Type B pancreatic cell (in vitro differentiated cells): ENCODE measurements around the gene ATG5. TPM values are rescaled to one million over a fixed set of nuclear protein-coding genes. Genes with fewer than 3 reads are reported as not detected.
"Not testable (repeated sequence)": the region's sequence is repeated elsewhere in the genome, so short reads cannot be mapped to it uniquely, and the experiment has no call there.

ENCODE experiments used
- DNase-seq: peaks from one replicate; pipeline ENCODE4 v3.0.0; 2021; ENCODE audit warnings: mixed read lengths; ENCODE audit not compliant: unreplicated experiment; ENCODE audit errors: extremely low spot score
- H3K27ac Mint-ChIP-seq: 2 replicates; pipeline ENCODE4 v1.8.0; 2021; ENCODE audit warnings: mild to moderate bottlenecking, mixed read lengths
- H3K27me3 Mint-ChIP-seq: 2 replicates; pipeline ENCODE4 v1.8.0; 2021; ENCODE audit warnings: mixed read lengths
- H3K36me3 Mint-ChIP-seq: 2 replicates; pipeline ENCODE4 v1.8.0; 2021; ENCODE audit warnings: mixed read lengths
- H3K4me1 Mint-ChIP-seq: one replicate; pipeline ENCODE4 v1.8.0; 2021; ENCODE audit warnings: mixed read lengths; ENCODE audit not compliant: unreplicated experiment
- H3K4me3 Mint-ChIP-seq: 2 replicates; pipeline ENCODE4 v1.8.0; 2021; ENCODE audit warnings: mild to moderate bottlenecking, mixed read lengths
- H3K9me3 Mint-ChIP-seq: 2 replicates; pipeline ENCODE4 v1.8.0; 2021; ENCODE audit warnings: mixed read lengths
- total RNA-seq: library from RNA; stranded (reverse); gene quantifications from 2 replicates; pipeline ENCODE4 v1.2.1, GENCODE V29; 2021; ENCODE audit warnings: low replicate concordance
- TF ChIP-seq, protein P1 (sequence below): fragments of 200-600 bp; sonication (generic); conservative IDR thresholded peaks from 2 replicates; pipeline ENCODE4 v1.5.0; 2021; ENCODE audit warnings: antibody characterized with exemption, mild to moderate bottlenecking

ATG5 gene
- total RNA-seq, 1 donor from 2014 or later = 27.8 TPM

DNA sequence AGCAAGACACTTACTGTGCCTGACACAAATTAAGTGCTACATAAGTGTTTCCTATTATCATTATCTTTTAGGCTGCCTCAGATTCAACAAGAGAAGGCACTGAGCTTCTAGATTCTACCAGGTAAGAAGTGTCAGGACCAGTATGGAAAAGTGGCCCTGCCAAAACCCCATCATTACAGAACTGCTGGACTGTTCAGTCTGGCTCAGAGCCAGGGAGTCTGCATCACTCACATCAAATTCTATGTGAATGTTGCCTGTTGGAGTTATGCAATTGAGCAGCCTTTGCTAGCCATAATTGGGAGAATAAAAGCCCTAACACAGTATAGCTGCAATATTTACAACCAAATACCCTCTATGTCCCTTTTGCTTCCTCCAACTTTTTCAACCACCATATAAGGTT is 70.9 kb downstream of the ATG5 start:
- no peak overlapping the region for H3K4me3 Mint-ChIP-seq
- H3K27ac Mint-ChIP-seq = no peak overlapping the region
- H3K27me3 Mint-ChIP-seq = no peaks in the 10 kb centered on the region
- TF ChIP-seq, protein P1, sequence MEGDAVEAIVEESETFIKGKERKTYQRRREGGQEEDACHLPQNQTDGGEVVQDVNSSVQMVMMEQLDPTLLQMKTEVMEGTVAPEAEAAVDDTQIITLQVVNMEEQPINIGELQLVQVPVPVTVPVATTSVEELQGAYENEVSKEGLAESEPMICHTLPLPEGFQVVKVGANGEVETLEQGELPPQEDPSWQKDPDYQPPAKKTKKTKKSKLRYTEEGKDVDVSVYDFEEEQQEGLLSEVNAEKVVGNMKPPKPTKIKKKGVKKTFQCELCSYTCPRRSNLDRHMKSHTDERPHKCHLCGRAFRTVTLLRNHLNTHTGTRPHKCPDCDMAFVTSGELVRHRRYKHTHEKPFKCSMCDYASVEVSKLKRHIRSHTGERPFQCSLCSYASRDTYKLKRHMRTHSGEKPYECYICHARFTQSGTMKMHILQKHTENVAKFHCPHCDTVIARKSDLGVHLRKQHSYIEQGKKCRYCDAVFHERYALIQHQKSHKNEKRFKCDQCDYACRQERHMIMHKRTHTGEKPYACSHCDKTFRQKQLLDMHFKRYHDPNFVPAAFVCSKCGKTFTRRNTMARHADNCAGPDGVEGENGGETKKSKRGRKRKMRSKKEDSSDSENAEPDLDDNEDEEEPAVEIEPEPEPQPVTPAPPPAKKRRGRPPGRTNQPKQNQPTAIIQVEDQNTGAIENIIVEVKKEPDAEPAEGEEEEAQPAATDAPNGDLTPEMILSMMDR = no peak
- no peak for DNase-seq
- H3K9me3 Mint-ChIP-seq = no peaks in the 10 kb centered on the region
- H3K4me1 Mint-ChIP-seq = peaks cover 40% of the 10 kb centered on the region
- peaks cover 8% of the 10 kb centered on the region for H3K36me3 Mint-ChIP-seq

DNA sequence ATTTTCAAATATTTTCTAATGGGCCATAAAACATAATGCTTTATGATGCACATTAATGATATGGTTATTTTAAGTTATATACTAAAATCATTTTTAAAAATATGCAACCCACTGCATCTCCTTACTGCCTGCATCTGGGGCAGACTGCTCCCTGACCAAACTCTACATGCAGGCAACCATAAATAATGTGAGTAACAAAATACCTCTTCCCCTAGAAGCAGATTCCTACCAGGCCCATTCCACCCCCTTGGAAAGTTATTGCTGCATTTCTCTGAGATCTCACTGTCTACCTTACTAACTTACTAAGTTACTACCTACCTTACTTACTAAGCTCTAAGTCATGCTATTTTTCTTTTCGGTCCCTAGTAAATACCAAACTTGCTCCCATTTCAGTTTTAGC is 71.8 kb downstream of the ATG5 start:
- peaks cover 8% of the 10 kb centered on the region for H3K36me3 Mint-ChIP-seq
- H3K27ac Mint-ChIP-seq = no peak overlapping the region
- H3K27me3 Mint-ChIP-seq = no peaks in the 10 kb centered on the region

GRCh38 chr6:106253172-106253571 is 72.4 kb downstream of the ATG5 start:
- Mint-ChIP-seq H3K4me1 (peaks cover 39% of the 10 kb centered on the region), H3K9me3 (no peaks in the 10 kb centered on the region), H3K36me3 (peaks cover 8% of the 10 kb centered on the region), H3K4me3 (no peak overlapping the region), H3K27ac (no peak overlapping the region), H3K27me3 (no peaks in the 10 kb centered on the region)
- no peak for DNase-seq
- TF ChIP-seq, protein P1 = no peak

More for the DNA sequence above, 71.8 kb downstream of the ATG5 start:
- peaks cover 40% of the 10 kb centered on the region for H3K4me1 Mint-ChIP-seq
- H3K4me3 Mint-ChIP-seq = no peak overlapping the region
- H3K9me3 Mint-ChIP-seq = no peaks in the 10 kb centered on the region
- no peak for DNase-seq
- TF ChIP-seq, protein P1 = no peak

DNA sequence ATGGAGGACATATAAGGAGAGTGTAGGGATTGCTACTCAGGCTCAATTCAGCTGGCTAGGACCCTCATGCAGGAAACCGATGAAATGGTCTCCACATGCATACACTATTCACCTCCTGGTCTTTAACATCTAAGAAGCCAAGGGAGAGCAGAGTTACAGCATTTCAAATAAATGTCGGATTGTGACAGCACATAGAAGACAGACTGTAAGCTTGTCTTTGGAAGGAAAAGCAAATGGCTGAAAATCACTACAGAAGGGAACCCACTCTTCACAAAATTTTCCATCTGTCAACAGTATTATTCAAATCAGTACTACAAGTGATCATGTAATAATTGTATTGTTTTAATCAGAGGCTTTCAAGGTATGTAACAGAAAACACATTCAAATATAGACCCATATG is 72.9 kb downstream of the ATG5 start:
- Mint-ChIP-seq H3K9me3 (no peaks in the 10 kb centered on the region), H3K4me3 (no peak overlapping the region), H3K36me3 (peaks cover 8% of the 10 kb centered on the region), H3K4me1 (peaks cover 36% of the 10 kb centered on the region), H3K27ac (no peak overlapping the region), H3K27me3 (no peaks in the 10 kb centered on the region)
- no peak for DNase-seq
- TF ChIP-seq, protein P1 = no peak

DNA sequence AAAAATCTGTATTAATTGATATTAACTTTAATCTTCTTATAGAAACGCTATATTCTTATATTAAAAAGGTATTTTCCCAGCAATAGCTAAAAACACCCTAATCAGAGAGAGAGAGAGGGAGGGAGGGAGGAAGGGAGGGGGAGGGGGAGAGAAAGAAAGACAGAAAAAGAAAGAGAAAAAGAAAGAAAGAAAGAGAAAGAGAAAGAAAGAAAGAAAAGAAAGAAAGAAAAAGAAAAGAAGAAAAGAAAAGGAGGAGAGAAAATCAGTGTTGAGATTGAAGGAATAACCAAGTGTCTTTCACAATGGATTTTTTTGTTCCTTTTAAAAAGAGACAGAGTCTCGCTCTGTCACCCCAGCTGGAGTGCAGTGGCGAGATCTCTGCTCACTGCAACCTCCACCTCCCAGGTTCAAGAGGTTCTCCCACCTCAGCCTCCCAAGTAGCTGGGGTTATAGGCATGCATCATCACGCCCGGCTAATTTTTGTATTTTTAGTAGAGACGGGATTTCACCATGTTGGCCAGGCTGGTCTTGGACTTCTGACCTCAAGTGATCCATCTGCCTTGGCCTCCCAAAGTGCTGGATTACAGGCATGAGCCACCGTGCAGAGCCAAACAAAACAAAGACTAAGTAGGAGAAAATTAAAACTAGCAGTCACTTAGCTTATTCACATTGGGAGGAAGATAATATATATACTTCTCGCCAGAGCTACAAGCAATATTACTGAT is 73.9 kb downstream of the ATG5 start:
- not testable (repeated sequence) for H3K27ac Mint-ChIP-seq, DNase-seq, H3K9me3 Mint-ChIP-seq, H3K4me3 Mint-ChIP-seq, H3K27me3 Mint-ChIP-seq
- Mint-ChIP-seq H3K36me3 (peaks cover 11% of the 10 kb centered on the region), H3K4me1 (peaks cover 35% of the 10 kb centered on the region)

GRCh38 chr6:106250953-106251352 is 74.6 kb downstream of the ATG5 start:
- TF ChIP-seq, protein P1 = no peak
- Mint-ChIP-seq H3K27ac (no peak overlapping the region), H3K4me1 (peaks cover 30% of the 10 kb centered on the region)

More at GRCh38 chr6:106250953-106251352, 74.6 kb downstream of the ATG5 start:
- no peak for DNase-seq
- H3K4me3 Mint-ChIP-seq = no peak overlapping the region
- no peaks in the 10 kb centered on the region for H3K9me3 Mint-ChIP-seq
- H3K36me3 Mint-ChIP-seq = peaks cover 11% of the 10 kb centered on the region
- no peaks in the 10 kb centered on the region for H3K27me3 Mint-ChIP-seq
